A673 (cell line): ENCODE data around the gene GDF15.

Source experiments
- CTCF ChIP-seq: fragments of 300-800, 200-600 bp; sonication (generic); conservative IDR thresholded peaks from 2 replicates; pipeline ENCODE4 v1.5.1; 2017; ENCODE audit warnings: low read depth, mild to moderate bottlenecking, antibody characterized with exemption, low read length, moderate library complexity, mixed read lengths
- EZH2 ChIP-seq: fragments of 200-600 bp; sonication (generic); IDR thresholded peaks from 2 replicates; pipeline ENCODE4 v1.6.1; 2017; ENCODE audit warnings: borderline replicate concordance, low read depth, mild to moderate bottlenecking, mixed read lengths, antibody characterized with exemption, low read length; ENCODE audit not compliant: poor library complexity, severe bottlenecking

DNA sequence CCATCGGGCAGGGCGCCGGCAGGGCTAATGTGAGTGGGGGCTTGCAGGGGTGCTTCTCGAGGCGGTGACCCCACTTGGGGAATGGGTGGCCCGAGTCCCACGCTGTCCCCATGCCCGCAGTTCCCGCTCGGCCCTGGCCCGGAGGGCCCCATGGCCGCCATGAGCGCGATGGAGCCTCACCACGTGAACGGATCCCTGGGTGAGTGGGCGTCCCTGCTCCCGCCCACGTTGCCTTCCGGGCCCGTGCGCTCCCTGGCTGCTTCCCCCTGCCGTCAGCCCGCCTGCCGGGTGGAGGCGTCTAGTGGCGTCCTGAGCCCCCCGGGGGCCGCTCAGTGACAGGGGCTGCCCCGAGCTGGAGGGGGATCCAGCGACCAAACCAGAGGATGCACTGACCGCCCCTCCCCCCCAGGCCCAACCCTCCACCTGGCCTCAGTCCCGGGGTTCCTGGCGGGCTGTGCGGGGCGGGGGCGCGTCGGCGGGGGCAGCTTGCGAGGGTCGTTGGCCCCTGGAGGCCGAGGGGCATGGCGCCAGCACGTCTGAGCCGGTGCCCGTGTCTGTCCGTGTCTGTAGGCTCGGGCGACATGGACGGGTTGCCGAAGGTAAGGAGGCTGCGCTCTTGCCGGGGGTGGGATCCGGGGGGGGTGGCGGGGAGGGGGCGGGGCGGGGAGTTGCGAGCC lies 47.2 kb downstream of the GDF15 start:
- TF ChIP-seq EZH2 (no peak), CTCF (no peak)
